AG10803 (cell line): ENCODE results near the gene SLFN11.

Experiments
- DNase-seq: peaks from one replicate; pipeline ENCODE4 v3.0.0; 2010; ENCODE audit warnings: low read depth
- H3K4me3 ChIP-seq: 2 replicates; pipeline ENCODE4 v1.5.1; 2011; ENCODE audit warnings: mild to moderate bottlenecking, low read length, control low read depth
- TF ChIP-seq, protein P1 (sequence below): conservative IDR thresholded peaks from 2 replicates; pipeline ENCODE4 v1.5.1; 2011; ENCODE audit warnings: mild to moderate bottlenecking, low read length, control low read depth, inconsistent platforms

Gene SLFN11

DNA sequence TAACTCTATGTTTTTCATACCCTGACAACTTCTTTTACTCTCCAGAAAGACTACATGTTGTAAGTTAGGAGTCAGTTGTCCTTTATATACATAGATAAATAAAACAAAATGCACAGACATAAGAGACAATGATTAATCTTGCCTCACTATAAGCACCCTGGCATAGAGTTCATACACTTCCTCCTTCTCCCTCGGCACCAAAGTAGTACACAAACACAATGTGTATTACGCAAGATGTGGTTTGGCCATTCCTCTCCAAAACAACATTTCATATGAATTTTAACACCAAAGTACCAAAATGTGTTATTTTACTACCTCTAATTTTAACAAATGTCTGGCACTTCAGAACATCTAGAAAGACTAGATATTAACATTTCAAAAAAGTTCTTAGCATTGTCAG is 17.2 kb upstream of the SLFN11 start:
- H3K4me3 ChIP-seq = no peak overlapping the region
- DNase-seq = no peak

DNA sequence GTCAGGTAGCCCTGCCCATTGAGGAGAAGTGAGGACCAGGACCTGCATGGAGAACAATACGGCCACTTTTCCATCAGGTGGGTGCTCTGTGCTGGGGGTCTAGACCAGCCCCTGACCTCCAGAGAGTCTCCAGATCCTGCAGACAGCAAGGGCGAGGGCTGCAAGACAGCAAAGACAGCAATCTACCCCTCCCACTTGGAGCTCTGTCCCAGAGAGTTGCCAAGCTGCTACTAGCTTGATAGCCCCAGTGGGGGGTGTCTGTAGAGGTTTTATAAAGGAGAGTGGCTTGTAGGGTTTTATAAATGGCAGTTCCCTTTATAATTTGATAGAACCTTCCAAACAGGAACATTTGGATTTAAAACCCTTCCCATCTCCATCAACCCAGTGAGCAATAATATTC is 16.7 kb upstream of the SLFN11 start:
- no peak overlapping the region for H3K4me3 ChIP-seq
- TF ChIP-seq, protein P1, sequence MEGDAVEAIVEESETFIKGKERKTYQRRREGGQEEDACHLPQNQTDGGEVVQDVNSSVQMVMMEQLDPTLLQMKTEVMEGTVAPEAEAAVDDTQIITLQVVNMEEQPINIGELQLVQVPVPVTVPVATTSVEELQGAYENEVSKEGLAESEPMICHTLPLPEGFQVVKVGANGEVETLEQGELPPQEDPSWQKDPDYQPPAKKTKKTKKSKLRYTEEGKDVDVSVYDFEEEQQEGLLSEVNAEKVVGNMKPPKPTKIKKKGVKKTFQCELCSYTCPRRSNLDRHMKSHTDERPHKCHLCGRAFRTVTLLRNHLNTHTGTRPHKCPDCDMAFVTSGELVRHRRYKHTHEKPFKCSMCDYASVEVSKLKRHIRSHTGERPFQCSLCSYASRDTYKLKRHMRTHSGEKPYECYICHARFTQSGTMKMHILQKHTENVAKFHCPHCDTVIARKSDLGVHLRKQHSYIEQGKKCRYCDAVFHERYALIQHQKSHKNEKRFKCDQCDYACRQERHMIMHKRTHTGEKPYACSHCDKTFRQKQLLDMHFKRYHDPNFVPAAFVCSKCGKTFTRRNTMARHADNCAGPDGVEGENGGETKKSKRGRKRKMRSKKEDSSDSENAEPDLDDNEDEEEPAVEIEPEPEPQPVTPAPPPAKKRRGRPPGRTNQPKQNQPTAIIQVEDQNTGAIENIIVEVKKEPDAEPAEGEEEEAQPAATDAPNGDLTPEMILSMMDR = no peak
- no peak for DNase-seq

More for the DNA sequence above, 17.2 kb upstream of the SLFN11 start:
- TF ChIP-seq, protein P1 = no peak

DNA sequence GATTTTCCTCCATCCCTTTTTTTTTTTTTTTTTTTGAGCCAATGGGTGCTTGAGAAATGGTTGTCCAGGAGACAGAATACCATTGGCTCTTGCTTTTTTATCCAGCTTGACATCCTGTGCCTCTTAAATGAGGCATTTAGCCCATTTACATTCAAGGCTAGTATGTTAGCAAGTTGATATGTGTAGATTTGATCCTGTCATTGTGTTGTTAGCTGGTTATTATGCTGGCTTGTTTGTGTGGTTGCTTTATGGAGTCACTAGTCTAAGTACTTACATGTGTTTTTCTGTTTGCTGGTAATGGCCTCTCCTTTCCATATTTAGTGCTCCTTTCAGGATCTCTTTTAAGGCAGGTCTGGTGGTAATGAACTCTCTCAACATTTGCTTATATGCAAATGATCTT is 14.1 kb upstream of the SLFN11 start:
- H3K4me3 ChIP-seq = no peak overlapping the region
- TF ChIP-seq, protein P1 = no peak
- DNase-seq = no peak

DNA sequence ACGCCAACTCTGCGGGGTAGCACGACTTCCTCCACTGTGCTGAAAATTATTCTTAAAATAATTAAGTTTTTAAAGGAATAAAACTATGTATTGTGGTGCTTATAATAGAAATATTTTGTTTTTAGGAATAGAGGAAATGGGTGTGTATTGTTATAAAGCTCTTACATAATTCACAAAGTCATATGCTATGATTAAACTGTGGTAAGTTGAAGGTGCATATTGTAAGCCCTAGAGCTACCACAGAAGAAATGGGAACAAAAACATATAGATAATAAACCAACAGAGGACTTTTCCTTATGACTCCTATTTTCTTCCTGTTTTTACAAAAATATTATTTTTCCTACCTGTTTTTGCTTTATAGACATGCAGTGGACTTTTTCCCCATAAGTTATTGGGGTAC is 4.3 kb upstream of the SLFN11 start:
- H3K4me3 ChIP-seq = no peak overlapping the region
- TF ChIP-seq, protein P1 = no peak
- DNase-seq = no peak

DNA sequence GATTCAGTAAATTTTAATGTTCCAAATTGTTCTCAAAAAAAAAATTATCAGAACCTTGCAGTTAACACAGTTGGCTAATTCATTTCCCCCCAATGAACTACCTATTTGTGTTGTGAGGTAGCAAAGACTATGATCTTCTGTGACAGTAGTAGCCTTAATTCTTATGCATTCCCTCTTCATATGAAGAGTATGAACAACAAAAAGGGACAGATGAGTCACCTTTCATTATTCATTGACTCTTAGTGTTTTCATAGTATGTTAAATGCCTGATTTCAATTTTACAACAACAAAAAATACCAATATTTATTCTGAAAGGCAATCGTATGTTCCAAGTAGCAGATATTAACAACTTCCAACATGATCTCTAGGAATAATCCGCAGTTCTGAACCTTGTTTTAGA is 3.6 kb upstream of the SLFN11 start:
- H3K4me3 ChIP-seq = no peak overlapping the region
- DNase-seq = no peak
- TF ChIP-seq, protein P1 = no peak

DNA sequence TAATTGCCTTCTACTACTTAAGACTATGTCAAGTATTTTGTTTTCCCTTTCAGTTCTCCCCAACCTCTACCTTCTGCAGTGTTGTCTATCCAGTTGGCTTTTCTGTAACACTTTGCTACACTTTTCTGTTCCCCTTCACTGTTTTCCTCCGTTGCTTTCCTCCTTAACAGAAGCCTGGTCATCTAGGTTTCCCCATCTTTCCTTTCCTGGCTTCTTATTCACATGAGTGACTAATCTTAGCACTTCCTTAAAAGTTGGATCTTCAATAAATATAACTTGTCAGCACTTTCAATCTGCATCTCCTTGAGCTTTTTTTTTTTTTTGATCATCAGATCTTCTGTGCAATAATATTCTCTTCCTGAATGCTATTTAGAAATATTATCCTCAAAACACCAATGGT is 2.8 kb upstream of the SLFN11 start:
- peak overlapping the region; percentile 16; the same call in 1 of the 2 replicates for H3K4me3 ChIP-seq
- TF ChIP-seq, protein P1 = no peak
- DNase-seq = peak; percentile 38

DNA sequence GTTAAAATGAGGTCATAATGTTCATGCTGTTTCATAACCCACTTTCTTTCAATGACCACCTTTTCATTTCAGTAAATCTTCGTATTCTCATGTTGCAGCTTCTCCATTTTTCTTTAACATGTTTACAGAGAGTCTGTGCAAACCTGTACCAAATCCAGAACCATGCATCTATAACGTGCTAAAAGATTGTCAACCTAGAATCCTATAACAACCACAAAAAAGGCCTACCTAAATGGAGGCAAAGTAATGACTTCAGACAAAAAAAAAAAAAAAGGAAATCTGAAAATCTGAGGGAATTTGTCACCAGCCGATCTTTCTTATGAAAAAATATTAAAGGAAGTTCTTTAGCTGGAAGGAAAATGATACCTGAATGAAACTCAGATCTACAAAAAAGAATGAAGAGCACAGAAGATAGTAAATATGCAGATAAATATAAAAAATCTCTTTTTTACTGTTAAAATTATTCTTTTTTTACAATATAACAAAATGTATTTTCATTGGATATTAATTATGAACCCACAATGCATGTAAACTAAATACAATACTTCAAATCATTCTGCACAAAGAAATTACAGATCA is 1.4 kb upstream of the SLFN11 start:
- peak overlapping the region; percentile 93 for H3K4me3 ChIP-seq
- no peak for DNase-seq

More for the DNA sequence above, 1.4 kb upstream of the SLFN11 start:
- TF ChIP-seq, protein P1 = no peak
